ENCODE results near the gene LRRFIP1.

DNA sequence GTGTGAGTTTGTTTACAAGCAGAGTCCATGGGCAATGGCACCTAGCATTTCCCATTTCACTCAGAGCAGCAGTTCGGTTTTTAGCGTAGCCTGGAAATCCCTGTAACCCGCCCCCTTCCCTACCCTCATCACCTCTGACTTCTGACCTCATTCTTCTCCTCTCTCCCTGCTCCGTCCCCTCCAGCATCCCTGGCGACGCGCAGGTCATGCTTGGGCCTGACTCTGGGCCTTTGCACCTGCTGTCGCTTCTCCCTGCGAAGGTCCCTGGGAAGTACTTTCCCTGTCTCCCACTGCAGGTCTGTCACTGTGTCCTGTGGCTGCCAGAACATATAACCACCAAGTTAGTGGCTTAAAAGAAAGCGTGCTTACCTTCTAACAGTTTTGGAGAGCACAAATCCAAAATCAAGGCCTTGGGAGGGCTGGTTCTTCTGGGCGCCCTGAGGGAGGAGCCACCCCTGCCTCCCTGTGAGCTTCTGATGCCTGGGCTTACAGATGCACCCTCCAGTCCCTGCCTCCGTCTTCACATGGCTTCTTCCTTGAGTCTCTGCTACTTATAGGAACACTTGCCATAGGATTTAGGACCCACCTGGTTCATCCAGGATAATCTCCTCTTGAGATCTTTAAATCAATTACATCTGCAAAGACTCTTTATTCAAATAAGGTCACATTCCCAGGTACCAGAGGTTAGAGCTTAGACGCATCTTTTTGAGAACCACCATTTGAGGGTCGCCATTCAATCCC lies 28.7 kb upstream of the LRRFIP1 start:
- TF ChIP-seq, protein P1, sequence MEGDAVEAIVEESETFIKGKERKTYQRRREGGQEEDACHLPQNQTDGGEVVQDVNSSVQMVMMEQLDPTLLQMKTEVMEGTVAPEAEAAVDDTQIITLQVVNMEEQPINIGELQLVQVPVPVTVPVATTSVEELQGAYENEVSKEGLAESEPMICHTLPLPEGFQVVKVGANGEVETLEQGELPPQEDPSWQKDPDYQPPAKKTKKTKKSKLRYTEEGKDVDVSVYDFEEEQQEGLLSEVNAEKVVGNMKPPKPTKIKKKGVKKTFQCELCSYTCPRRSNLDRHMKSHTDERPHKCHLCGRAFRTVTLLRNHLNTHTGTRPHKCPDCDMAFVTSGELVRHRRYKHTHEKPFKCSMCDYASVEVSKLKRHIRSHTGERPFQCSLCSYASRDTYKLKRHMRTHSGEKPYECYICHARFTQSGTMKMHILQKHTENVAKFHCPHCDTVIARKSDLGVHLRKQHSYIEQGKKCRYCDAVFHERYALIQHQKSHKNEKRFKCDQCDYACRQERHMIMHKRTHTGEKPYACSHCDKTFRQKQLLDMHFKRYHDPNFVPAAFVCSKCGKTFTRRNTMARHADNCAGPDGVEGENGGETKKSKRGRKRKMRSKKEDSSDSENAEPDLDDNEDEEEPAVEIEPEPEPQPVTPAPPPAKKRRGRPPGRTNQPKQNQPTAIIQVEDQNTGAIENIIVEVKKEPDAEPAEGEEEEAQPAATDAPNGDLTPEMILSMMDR (IDR thresholded peaks at IDR 0.05) = no peak
- TF ChIP-seq POLR2A (IDR thresholded peaks at IDR 0.05) (no peak), EP300 (IDR thresholded peaks at IDR 0.05) (no peak)
